NCI-H524 (cell line): Measurements from ENCODE around the gene MND1.
"Not testable (repeated sequence)": the region's sequence is repeated elsewhere in the genome, so short reads cannot be mapped to it uniquely, and the experiment has no call there.

ENCODE experiments used
- DNase-seq, 2 experiments: peaks; one replicate each; lab custom pipeline; 2025; lab: John Stamatoyannopoulos, UW

The MND1 gene

DNA sequence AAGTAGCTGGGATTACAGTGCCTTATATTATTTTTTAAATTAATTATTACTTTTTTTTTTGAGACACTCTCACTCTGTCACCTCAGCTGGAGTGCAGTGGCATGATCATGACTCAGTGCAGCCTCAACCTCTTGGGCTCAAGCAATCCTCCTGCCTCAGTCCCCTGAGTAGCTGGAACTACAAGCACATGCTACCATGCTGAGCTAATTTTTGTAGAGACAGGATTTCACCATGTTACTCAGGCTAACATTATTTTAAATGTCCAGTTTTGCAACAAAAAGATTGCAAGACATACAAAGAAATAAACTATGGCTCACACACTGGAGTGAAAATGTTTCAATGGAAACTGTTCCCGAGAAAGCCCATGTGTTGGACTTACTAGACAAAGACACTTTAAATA, 59.2 kb downstream of the MND1 start:
- no peak for DNase-seq

DNA sequence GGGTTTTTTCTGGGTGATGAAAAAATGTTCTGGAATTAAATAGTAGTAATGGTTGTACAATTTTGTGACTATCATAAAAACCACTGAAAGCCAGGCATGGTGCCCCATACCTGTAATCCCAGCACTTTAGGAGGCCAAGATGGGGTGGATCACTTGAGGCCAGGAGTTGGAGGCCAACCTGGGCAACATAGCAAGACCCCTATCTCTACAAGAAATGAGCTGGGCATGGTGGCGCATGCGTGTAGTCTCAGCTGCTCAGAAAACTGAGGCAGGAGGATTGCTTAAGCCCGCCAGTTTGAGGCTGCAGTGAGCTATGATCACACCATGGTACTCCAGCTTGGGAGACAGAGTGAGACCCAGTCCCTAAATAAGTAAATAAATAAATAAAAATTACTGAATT, 63.4 kb downstream of the MND1 start:
- no peak for DNase-seq

DNA sequence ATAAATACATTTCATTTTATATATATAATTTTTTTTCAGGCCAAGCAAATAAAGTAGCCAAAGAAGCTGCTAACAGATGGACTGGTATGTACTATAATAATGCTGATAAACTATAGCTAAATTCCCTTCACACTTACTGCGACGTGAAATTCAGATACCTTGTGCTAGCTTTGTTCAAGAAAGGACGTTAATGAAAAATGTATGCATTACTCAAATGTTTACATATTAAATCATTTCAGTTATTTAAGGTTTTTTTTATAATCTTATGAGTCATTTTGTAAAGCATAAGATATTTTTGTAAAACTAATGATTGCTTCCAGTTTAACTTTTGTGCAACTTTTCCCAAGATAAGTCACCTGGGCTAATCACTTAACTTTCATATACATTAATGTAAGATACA, 64.4 kb downstream of the MND1 start:
- DNase-seq: no peak

GRCh38 chr4:153409412-153409811, 64.9 kb downstream of the MND1 start:
- no peak for DNase-seq

- peak in 1 of 2 experiments; percentile 62 for DNase-seq
Measured at GRCh38 chr4:153409924-153410501, 65.5 kb downstream of the MND1 start.

DNA sequence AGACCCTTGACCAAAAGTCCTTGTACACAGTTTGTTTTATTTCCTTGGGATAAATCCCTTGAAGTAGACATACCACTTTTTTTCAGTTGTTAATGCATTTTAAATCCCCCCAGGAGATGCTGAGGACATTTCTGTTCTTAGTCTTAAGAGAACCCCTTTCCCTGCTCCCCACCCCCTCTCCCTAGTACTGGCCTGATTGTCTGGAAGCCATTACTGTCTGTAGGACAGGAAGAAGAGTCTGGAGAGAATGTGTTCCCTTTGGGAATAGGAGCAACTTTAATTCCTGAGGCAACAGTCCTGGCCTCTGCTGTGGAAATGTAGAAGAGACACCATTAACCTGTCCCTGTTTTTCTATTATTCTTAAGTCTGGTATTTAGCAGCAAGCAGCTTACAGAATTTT, 69.4 kb downstream of the MND1 start:
- DNase-seq: no peak

- not testable (repeated sequence) for DNase-seq
Measured at GRCh38 chr4:153416456-153416855, 72.0 kb downstream of the MND1 start.

DNA sequence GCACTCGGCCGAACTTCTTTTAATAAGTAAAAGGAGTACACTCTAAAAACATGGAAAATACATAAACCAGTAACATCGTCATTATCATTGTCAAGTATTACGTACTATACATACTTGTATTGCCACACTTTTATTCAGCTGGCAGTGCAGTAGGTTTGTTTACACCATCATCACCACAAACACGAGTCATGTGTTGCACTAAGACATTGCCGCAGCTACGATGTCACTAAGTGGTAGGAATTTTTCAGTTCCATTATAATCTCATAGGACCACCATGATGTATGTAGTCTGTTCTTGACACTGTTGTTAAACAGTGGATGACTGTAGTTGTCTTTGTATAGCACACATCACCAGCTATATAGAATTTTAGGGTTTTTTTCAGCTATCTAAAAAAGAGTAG, 73.6 kb downstream of the MND1 start:
- no peak for DNase-seq

- no peak for DNase-seq
Measured at GRCh38 chr4:153418558-153418957, 74.1 kb downstream of the MND1 start.

- DNase-seq: no peak
Measured at GRCh38 chr4:153419029-153419428, 74.5 kb downstream of the MND1 start.

- no peak for DNase-seq
Measured at GRCh38 chr4:153419673-153420278, 75.3 kb downstream of the MND1 start.

DNA sequence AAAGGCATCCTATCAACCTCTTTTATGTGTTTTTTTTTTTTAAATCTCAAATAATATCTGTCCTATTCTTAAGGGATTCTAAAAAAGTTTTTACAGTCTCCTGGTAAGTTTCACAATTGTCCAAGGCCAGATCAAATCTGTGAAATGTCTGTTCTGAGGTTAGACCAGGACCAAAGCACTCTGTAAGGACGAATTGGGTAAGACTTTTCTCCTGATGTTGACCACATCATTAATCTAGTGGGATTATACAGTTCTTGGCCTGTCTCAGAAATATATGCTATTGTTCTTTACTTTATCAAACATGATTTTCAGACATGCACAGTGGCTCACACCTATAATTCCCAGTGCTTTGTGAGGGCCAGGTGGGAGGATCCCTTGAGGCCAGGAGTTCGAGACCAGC, 75.9 kb downstream of the MND1 start:
- DNase-seq: no peak

GRCh38 chr4:153421941-153422340, 77.5 kb downstream of the MND1 start:
- peak in 1 of 2 experiments; percentile 10 for DNase-seq

DNA sequence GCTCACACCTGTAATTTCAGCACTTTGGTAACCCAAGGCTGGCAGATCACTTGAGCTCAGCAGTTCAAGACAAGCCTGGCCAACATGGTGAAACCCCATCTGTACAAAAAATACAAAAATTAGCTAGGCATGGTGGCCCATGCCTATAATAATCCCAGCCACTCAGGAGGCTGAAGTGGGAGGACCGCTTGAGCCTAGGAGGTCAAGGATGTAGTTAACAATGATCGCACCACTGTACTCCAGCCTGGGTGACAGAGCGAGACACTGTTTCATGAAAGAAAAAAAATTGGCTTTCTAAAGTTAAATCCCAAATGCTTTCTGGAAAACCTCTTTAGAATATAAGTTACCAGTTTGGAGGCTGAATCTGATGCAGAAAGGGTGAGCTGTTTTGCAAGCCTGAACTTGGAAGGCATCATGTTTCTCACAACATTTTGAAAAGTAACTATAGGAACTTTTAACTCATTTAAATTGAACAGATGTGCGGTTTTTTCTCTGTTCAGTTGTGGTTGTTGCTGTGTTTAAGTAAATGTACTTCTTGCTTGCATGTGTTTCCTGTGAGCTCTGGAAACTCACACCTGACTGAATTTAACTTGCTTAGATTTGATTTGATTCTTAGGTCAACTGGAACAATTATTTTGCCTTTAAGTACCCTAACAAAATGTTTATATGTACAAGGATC, 81.9 kb downstream of the MND1 start:
- DNase-seq: no peak

- DNase-seq: no peak
Measured at GRCh38 chr4:153427363-153428071, 83.0 kb downstream of the MND1 start.

DNA sequence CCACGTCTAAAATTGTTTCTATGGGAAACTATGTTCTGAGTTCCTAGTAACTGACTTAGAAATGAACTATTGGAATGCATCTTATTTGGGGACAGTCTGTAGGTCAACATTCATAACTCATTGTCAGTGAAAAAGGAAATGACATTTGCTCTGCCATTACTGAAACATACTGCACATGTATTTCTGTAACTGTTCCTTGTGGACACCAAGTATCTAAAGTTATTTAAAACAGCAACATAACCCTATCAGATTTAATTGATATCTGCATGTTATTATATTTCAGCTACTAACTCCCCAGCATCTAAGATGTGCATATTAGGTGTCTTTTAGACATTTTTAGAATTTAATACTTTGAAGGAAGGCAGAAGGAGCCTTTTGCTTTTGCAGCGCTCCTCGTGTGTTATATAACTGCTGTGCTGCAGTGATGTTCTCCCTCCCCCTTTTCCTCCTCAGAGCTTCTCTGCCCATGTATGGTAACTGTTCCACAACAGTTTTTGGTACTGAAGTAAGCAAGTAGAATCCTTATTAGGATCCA, 84.5 kb downstream of the MND1 start:
- DNase-seq: no peak

DNA sequence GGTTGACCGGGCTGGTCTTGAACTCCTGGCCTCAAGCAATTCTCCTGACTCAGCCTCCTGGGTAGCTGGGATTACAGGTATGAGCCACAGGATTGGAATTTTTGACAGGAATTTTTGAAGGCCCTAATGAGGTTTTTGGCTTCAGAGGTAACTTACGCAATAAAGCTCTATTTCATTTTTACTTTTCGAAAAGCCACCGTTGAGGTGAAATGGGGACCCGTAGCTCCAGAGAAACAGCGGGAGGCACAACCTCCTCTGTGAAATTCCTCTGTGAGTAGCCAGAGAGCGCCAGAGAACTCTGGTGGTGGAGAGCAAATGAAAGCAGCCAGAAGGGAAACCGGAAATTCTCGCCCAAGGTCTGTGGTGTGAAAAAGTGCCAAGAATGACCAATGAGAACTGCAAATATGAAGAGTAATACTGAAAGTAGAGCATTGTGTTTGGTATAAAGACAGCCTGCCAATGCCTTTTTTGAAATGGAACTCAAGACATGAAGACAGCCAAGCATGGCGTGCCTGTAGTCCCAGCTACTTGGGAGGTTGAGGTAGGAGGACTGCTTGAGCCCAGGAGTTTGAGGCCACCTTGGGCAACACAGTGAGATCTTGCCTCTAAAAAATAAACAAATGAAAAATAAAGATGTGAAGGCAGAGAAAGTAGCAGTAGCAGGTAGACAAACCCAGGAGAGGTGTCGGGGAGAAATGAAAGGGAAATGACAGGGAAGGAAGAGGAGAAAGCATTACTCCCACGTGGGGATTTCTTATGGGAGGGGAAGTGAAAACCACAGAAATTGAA, 88.7 kb downstream of the MND1 start:
- peak in 1 of 2 experiments; percentile 9 for DNase-seq

DNA sequence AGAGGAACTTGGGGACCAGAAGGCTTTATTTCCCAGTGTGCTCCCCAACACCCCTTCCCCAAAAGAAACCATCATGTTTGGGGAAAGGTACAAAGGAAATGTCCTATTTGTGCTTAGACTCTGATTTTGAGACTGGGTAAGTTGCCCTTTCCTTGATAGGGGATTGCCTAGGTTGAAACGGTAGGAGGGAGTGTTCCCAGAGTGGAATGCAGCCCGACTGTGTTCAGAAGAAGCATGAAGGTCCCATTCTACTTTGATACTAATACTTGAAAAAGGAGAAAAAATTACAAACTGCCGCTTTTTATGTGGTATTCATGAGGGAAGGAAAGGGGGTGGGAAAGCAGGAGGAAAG, 89.2 kb downstream of the MND1 start:
- no peak for DNase-seq

DNA sequence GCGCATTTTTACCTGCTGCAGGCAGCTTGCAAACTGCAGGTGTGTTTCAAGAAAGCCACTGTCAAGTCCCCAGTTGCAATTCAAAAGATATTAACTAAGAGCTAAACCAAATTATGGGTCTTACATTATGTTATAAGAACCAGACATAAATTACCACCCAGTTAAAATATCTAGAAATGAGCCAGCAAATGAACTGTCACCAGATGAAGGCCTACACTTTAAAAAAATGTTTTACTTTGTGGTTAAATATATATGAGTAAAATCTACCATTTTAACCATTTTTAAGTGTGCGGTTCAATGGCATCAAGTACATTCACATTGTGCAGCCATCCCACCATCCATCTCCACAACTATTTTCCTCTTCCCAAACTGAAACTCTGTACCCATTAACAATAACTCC, 89.7 kb downstream of the MND1 start:
- no peak for DNase-seq

DNA sequence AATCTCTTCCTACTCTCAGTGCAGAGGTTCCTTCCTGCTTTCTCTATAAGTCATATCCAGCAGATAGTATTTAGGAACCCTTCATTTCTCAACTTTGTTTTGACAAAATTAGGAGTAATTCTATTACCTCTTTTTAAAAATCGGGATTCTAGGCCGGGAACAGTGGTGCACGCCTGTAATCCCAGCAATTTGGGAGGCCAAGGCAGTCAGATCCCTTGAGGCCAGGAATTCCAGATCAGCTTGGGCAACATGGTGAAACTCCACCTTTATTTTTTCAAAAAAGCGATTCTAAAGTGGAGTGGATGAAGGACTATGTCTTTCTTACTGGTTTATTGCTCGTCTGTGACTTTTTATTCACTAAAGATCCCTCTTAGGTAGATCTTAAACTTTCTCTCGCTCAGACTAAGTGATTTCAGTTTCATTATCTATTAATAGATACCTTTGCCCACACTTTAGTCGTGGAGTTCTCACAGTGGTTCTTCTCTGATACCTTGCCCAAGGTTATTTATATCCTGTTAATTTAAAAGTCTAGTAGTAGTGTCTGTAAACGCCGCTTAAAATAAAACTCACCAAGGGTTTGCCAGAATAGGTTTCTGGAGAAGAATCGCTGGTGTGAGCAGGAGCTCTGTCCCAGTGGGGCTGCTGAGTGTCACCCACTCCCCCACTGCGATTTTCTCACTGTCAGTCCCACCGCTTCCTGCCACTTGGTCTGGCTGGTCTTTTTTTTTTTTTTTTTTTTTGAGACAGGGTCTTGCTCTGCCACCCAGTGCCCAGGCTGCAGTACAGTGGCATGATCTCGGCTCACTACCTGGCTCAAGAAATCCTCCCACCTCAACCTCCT, 94.6 kb downstream of the MND1 start:
- no peak for DNase-seq

DNA sequence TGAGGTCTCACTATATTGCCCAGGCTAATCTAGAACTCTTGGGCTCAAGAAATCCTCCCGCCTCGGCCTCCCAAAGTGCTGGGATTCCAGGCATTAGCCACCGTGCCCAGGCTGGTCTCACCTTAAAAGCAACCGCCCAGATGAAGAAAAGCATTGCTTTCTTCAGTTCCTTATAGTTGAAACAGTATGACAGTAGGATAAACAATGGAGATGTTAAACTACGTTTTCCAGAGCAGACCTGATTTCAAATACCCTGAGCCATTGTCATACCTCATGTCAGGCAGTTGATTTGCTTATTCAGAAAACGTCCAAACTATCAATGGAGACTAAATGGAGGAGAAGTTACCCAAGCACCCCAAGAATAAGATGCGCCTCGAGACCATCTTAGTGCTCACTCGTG, 95.3 kb downstream of the MND1 start:
- no peak for DNase-seq
